CD4-positive, alpha-beta T cell treated with Interleukin-10 for 1 hour (primary cell): ENCODE results near the gene GRM7.
"Not testable (repeated sequence)": the region's sequence is repeated elsewhere in the genome, so short reads cannot be mapped to it uniquely, and the experiment has no call there.

Experiments
- DNase-seq: peaks from one replicate; pipeline ENCODE4 v3.0.0-alpha.2; 2020

Gene GRM7

GRCh38 chr3:6860954-6861624 is at the start of gene GRM7:
GRM7 (plus strand) TSS chr3:6861115.
- DNase-seq = no peak

GRCh38 chr3:6821411-6821810 is 39.5 kb upstream of the GRM7 start:
- DNase-seq = no peak

- no peak for DNase-seq
Observed at GRCh38 chr3:6825524-6825923, 35.4 kb upstream of the GRM7 start.

- no peak for DNase-seq
Observed at GRCh38 chr3:6827453-6827852, 33.5 kb upstream of the GRM7 start.

GRCh38 chr3:6844723-6845122 is 16.2 kb upstream of the GRM7 start:
- no peak for DNase-seq

- no peak for DNase-seq
Observed at GRCh38 chr3:6854184-6854583, 6.7 kb upstream of the GRM7 start.

GRCh38 chr3:6857510-6857909 is 3.4 kb upstream of the GRM7 start:
- DNase-seq = no peak

GRCh38 chr3:6860149-6860953 is 564 bp upstream of the GRM7 start:
- DNase-seq = no peak

- no peak for DNase-seq
Observed at GRCh38 chr3:6861625-6862000, 698 bp downstream of the GRM7 start.

- DNase-seq = no peak
Observed at GRCh38 chr3:6862041-6862879, 1.3 kb downstream of the GRM7 start.

GRCh38 chr3:6862880-6863195 is 1.9 kb downstream of the GRM7 start:
- DNase-seq = no peak

- DNase-seq = no peak
Observed at GRCh38 chr3:6867269-6867668, 6.4 kb downstream of the GRM7 start.

GRCh38 chr3:6878731-6879130 is 17.8 kb downstream of the GRM7 start:
- no peak for DNase-seq

- DNase-seq = no peak
Observed at GRCh38 chr3:6912240-6912639, 51.3 kb downstream of the GRM7 start.

GRCh38 chr3:6915898-6916297 is 55.0 kb downstream of the GRM7 start:
- DNase-seq = no peak

- DNase-seq = no peak
Observed at GRCh38 chr3:6921066-6921465, 60.2 kb downstream of the GRM7 start.

- DNase-seq = no peak
Observed at GRCh38 chr3:6921876-6922275, 61.0 kb downstream of the GRM7 start.

GRCh38 chr3:6928064-6928463 is 67.1 kb downstream of the GRM7 start:
- no peak for DNase-seq

- DNase-seq = no peak
Observed at GRCh38 chr3:6929918-6930317, 69.0 kb downstream of the GRM7 start.

GRCh38 chr3:6935418-6935817 is 74.5 kb downstream of the GRM7 start:
- DNase-seq = not testable (repeated sequence)

- no peak for DNase-seq
Observed at GRCh38 chr3:6935970-6936369, 75.1 kb downstream of the GRM7 start.

- no peak for DNase-seq
Observed at GRCh38 chr3:6962801-6963200, 101.9 kb downstream of the GRM7 start.

GRCh38 chr3:6965881-6966280 is 105.0 kb downstream of the GRM7 start:
- no peak for DNase-seq

GRCh38 chr3:6971933-6972332 is 111.0 kb downstream of the GRM7 start:
- no peak for DNase-seq
